M059J (cell line): ENCODE measurements around the gene ENAH. TPM values are rescaled to one million over a fixed set of nuclear protein-coding genes. Genes with fewer than 3 reads are reported as not detected.
A peak's percentile ranks its signal among the peaks of the same experiment; 100 is the strongest.
"Not testable (repeated sequence)": the region's sequence is repeated elsewhere in the genome, so short reads cannot be mapped to it uniquely, and the experiment has no call there.

Experiments
- DNase-seq: peaks from one replicate; pipeline ENCODE4 v3.0.0-alpha.2; 2012; ENCODE audit warnings: low read depth
- total RNA-seq: library from RNA; depleted of rRNA; stranded (reverse); fragments of >200 nt; shearing (Covaris generic); gene quantifications from 2 replicates; pipeline ENCODE4 v1.2.3, GENCODE V29; 2014

ENAH gene
- total RNA-seq, 1 experiment from 2014 or later, result 69.5 TPM

- DNase-seq, result no peak
Observed at GRCh38 chr1:225529726-225530125, 123.2 kb downstream of the ENAH start.

DNA sequence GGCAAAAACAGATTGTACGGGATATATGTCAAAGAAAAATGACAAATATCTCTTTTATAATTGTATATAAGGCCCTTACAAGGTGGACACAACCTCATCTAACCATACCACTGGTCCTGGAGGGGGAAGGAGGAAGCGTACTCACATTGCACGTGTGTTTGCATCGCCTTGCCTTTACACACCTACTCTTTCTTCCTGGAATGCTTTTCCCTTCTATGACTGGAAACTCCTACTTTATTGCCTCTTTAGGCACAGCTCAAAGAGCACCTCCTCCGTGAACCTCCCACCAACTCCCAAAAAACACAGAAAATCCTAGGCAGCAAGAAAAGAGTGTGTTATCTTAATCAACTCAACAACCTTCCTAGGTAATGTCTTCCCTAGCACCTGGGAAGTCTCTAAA is 125.3 kb downstream of the ENAH start:
- DNase-seq, result no peak

DNA sequence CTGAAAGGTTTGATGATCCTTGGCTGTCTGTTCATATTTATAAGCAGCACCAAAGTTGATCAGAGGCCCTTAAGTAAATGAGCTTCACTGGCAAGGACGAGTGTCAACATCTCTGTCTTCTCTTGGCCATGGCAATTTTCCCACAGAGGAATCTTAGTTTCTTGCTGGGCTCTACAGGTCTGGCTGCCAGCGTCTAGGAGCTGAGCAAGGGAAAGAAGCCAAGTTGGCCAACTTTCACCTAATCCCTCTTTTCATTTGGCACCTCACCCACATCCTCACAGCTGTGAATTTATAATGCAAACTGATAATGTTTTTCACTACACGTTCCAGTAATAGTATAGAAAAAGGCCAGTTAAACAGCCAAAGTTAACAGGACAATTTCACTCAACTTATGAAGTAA is 126.0 kb downstream of the ENAH start:
- DNase-seq, result no peak

- DNase-seq, result no peak
Observed at GRCh38 chr1:225525377-225525776, 127.5 kb downstream of the ENAH start.

DNA sequence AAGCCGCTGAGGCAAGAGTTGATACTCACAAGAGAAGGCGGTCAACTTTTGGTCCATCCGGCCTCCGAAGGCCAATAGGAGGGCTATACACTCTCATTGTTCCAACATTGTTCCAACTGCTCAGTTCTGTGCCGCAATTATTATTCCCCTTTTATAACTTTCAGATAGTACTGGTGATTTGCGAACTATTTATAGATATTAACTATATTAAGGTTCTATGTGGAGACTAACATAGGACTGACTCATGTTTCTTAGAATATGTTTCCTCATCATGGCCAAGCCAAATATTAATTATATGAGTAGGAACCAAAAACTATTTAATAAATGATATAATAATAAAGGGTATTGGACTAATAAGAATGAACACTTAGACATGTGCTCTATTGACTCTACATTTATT is 128.4 kb downstream of the ENAH start:
- DNase-seq, result no peak

- DNase-seq, result no peak
Observed at GRCh38 chr1:225523263-225523950, 129.5 kb downstream of the ENAH start.

- DNase-seq, result no peak
Observed at GRCh38 chr1:225522588-225523262, 130.2 kb downstream of the ENAH start.

DNA sequence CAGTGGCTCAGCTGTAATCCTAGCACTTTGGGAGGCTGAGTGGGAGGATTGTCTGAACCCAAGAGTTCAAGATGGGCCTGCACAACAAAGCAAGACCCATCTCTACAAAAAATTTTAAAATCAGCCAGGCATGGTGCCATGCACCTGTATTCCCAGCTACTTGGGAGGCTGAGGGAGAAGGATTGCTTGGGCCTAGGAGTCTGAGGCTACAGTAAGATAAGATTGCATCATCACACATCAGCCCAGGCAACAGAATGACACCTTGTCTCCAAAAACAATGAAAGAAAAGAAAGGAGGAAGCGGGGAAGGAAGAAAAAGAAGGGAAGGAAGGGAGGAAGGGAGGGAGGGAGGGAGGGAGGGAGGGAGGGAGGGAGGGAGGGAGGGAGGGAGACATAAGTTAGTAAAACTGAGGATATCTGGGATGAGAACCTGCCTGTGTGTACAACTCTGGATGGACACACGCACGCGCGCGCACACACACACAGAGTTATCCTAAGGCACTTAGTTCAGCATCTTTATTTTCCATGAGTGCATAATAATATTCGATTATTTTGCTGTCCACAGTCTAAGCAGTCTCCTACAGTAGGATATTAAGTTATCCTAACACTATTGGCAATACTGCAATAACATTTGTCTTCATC is 132.2 kb downstream of the ENAH start:
- DNase-seq, result no peak

GRCh38 chr1:225519166-225519863 is 133.6 kb downstream of the ENAH start:
- no peak for DNase-seq

- DNase-seq, result no peak
Observed at GRCh38 chr1:225517697-225518096, 135.2 kb downstream of the ENAH start.

GRCh38 chr1:225517221-225517620 is 135.7 kb downstream of the ENAH start:
- no peak for DNase-seq

GRCh38 chr1:225514671-225515081 is 138.2 kb downstream of the ENAH start:
- no peak for DNase-seq

- not testable (repeated sequence) for DNase-seq
Observed at GRCh38 chr1:225513576-225513975, 139.3 kb downstream of the ENAH start.

GRCh38 chr1:225511828-225512381 is 141.0 kb downstream of the ENAH start:
- DNase-seq, result no peak

DNA sequence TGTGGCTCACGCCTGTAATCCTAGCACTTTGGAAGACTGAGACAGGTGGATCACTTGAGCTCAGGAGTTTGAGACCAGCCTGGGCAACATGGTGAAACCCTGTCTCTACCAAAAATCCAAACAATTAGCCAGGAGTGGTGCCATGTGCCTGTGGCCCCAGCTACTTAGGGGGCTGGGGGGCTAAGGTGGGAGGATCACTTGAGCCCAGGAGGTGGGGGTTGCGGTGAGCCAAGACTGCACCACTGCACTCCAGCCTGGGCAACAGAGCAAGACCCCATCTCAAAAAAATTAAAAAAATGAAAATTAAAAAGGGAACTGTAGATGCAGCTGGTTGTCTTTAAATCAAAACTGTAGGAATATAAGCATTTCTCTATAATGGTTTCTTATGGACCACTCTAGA is 142.2 kb downstream of the ENAH start:
- not testable (repeated sequence) for DNase-seq

DNA sequence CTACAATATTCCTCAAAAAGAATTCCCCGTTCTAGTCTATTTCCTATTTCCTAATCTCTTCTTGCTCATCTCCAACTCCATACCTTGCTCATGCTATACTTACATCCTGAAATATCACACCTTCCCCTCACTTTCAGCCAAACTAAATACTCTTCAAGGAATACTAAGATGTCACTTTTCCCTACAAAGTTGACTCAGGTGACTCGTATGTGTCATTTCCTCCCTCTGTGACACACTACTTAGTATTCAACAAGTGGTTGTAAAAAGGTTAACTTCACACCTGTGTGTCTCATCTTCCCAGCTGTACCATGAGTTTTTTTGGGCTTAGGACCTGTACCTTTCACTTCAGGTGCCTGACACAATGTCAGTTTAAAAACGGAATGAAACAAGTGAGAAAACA is 143.2 kb downstream of the ENAH start:
- DNase-seq, result peak; percentile 38

DNA sequence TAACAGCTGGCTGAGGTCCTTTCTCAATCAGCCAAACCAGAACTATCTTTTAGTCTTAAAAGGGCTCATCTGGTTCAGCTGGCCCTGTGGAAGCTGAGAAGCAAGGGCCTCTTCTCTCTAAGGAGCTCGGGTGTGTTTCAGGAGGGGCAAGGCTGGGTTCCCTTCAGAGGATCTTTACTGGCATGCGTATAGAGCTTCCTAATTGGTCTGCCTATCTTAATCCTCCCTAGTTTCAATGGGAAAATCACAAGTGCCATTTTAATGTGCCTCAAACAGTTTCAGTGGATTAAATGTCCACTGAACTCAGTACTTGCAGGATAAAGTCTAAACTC is 143.6 kb downstream of the ENAH start:
- no peak for DNase-seq

GRCh38 chr1:225508538-225509375 is 144.2 kb downstream of the ENAH start:
- DNase-seq, result peak; percentile 98

DNA sequence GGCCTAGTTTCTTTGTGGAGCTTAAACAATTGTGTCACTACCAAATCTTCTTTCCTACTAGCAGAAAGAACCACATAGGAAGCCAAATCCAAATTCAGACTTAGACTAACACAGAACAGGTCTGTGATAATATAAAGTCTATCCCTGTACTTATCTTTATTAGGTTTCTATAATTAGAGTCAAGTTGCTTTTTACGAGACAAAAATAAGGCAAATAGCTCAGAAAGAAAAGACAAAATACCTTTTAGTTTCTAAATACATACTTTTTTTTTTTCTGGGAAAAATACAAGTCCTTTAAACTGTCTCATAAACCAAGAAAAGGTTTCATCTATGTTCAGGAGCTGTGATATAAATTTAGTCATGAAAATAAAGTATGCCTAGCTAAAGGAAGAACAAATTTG is 146.2 kb downstream of the ENAH start:
- no peak for DNase-seq

DNA sequence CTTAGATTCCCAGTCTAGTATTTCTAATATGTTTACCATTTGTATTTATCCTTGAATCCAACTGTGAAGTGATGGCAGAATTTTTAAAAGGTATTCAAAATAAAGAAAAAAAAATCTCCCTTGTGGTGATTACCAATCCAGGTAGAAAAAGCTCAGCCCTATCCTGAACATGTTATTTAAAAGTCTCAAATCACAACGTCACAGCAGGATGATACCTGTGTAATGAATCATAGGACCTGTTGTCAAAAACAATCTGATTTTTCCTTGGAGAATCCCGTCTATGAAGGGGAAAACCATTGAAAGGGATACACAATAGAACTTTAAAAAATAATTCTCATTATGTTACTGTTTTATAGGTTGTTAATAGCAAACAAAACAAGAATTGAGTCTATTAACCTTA is 148.1 kb downstream of the ENAH start:
- no peak for DNase-seq

GRCh38 chr1:225500624-225501192 is 152.2 kb downstream of the ENAH start:
- DNase-seq, result no peak
